RWPE2 (cell line): ENCODE measurements around the gene ZNF423.
A peak's percentile ranks its signal among the peaks of the same experiment; 100 is the strongest.

Source experiments
- ATAC-seq: fragments of 200-7000 bp; cut with Tn5 transposase; 3 replicates; pipeline ENCODE4 v1.9.1; 2021; ENCODE audit warnings: low read depth
- DNase-seq: peaks from one replicate; pipeline ENCODE4 v3.0.0-alpha.2; 2020; ENCODE audit warnings: low spot score
- H3K27ac ChIP-seq: fragments of 450-650 bp; 2 replicates; pipeline ENCODE4 v1.5.1; 2017; ENCODE audit warnings: mild to moderate bottlenecking; ENCODE audit not compliant: poor library complexity, severe bottlenecking
- H3K27me3 ChIP-seq: fragments of 250-450 bp; sonication (Bioruptor Pico); 2 replicates; pipeline ENCODE4 v1.5.1; 2021; ENCODE audit warnings: mild to moderate bottlenecking, moderate library complexity; ENCODE audit not compliant: insufficient read depth, poor library complexity, severe bottlenecking
- H3K36me3 ChIP-seq: fragments of 250-450 bp; sonication (Bioruptor Pico); 2 replicates; pipeline ENCODE4 v1.5.1; 2020; ENCODE audit warnings: low read depth, mild to moderate bottlenecking, moderate library complexity
- H3K4me1 ChIP-seq: fragments of 250-450 bp; sonication (Bioruptor Pico); 2 replicates; pipeline ENCODE4 v1.5.1; 2021; ENCODE audit warnings: mild to moderate bottlenecking, moderate library complexity; ENCODE audit not compliant: insufficient read depth, poor library complexity, severe bottlenecking
- H3K4me3 ChIP-seq: fragments of 250-450 bp; sonication (Bioruptor Pico); 2 replicates; pipeline ENCODE4 v1.5.1; 2021; ENCODE audit warnings: mild to moderate bottlenecking, moderate library complexity; ENCODE audit not compliant: severe bottlenecking
- H3K9me3 ChIP-seq: fragments of 250-450 bp; sonication (Bioruptor Pico); 2 replicates; pipeline ENCODE4 v1.5.1; 2021; ENCODE audit warnings: mild to moderate bottlenecking, moderate library complexity; ENCODE audit not compliant: severe bottlenecking
- CTCF ChIP-seq: fragments of 450-650 bp; IDR thresholded peaks from one replicate; pipeline ENCODE4 v1.5.1; 2017; ENCODE audit warnings: mild to moderate bottlenecking, moderate library complexity; ENCODE audit not compliant: poor library complexity, severe bottlenecking

The ZNF423 gene

GRCh38 chr16:49499869-49500610 lies 355.9 kb downstream of the ZNF423 start:
- no peak overlapping the region for H3K27ac ChIP-seq
- ATAC-seq = no peak

GRCh38 chr16:49499414-49499785 lies 356.5 kb downstream of the ZNF423 start:
- Histone ChIP-seq H3K27ac (no peak overlapping the region), H3K9me3 (no peaks in the 10 kb centered on the region), H3K4me1 (no peaks in the 10 kb centered on the region), H3K27me3 (no peaks in the 10 kb centered on the region), H3K4me3 (no peak overlapping the region), H3K36me3 (no peaks in the 10 kb centered on the region)
- TF ChIP-seq CTCF = no peak
- ATAC-seq (no peak), DNase-seq (no peak)

More at GRCh38 chr16:49499869-49500610, 355.9 kb downstream of the ZNF423 start:
- TF ChIP-seq CTCF = no peak
- DNase-seq = no peak
- Histone ChIP-seq H3K27me3 (no peaks in the 10 kb centered on the region), H3K4me3 (no peak overlapping the region), H3K9me3 (no peaks in the 10 kb centered on the region), H3K36me3 (no peaks in the 10 kb centered on the region), H3K4me1 (no peaks in the 10 kb centered on the region)

GRCh38 chr16:49498666-49499413 lies 357.1 kb downstream of the ZNF423 start:
- peak; percentile 45 for DNase-seq

GRCh38 chr16:49498264-49498663 lies 357.6 kb downstream of the ZNF423 start:
- ATAC-seq = no peak
- TF ChIP-seq CTCF = no peak

More at GRCh38 chr16:49498666-49499413, 357.1 kb downstream of the ZNF423 start:
- H3K4me1 ChIP-seq = no peaks in the 10 kb centered on the region
- ATAC-seq = no peak
- H3K36me3 ChIP-seq = no peaks in the 10 kb centered on the region
- no peak overlapping the region for H3K4me3 ChIP-seq
- H3K9me3 ChIP-seq = no peaks in the 10 kb centered on the region
- no peaks in the 10 kb centered on the region for H3K27me3 ChIP-seq
- no peak for TF ChIP-seq CTCF
- no peak overlapping the region for H3K27ac ChIP-seq

More at GRCh38 chr16:49498264-49498663, 357.6 kb downstream of the ZNF423 start:
- Histone ChIP-seq H3K9me3 (no peaks in the 10 kb centered on the region), H3K27ac (no peak overlapping the region), H3K36me3 (no peaks in the 10 kb centered on the region), H3K27me3 (no peaks in the 10 kb centered on the region), H3K4me3 (no peak overlapping the region), H3K4me1 (no peaks in the 10 kb centered on the region)
- no peak for DNase-seq
